H9 (cell line): ENCODE measurements around the gene HK2. TPM values are rescaled to one million over a fixed set of nuclear protein-coding genes. Genes with fewer than 3 reads are reported as not detected.
"Not testable (repeated sequence)": the region's sequence is repeated elsewhere in the genome, so short reads cannot be mapped to it uniquely, and the experiment has no call there.

Experiments used
- DNase-seq: peaks from one replicate; pipeline ENCODE4 v3.0.0-alpha.2; 2017
- H2AFZ ChIP-seq: one replicate; pipeline ENCODE4 v1.6.1; 2013; ENCODE audit warnings: mild to moderate bottlenecking, low read length, control low read depth, moderate library complexity
- H2AK5ac ChIP-seq: 2 replicates; pipeline ENCODE4 v1.6.1; 2013; ENCODE audit warnings: low read length, control low read depth, mixed read lengths; ENCODE audit not compliant: insufficient read length
- H2BK120ac ChIP-seq: one replicate; pipeline ENCODE4 v1.6.1; 2013; ENCODE audit warnings: low read depth, mild to moderate bottlenecking, low read length, control low read depth, inconsistent platforms; ENCODE audit not compliant: poor library complexity, severe bottlenecking
- H2BK12ac ChIP-seq: 2 replicates; pipeline ENCODE4 v1.6.1; 2013; ENCODE audit warnings: low read length, control low read depth, mixed read lengths, low read depth; ENCODE audit not compliant: insufficient read length
- H2BK15ac ChIP-seq: 2 replicates; pipeline ENCODE4 v1.6.1; 2013; ENCODE audit warnings: low read depth, low read length, control low read depth
- H2BK20ac ChIP-seq: one replicate; pipeline ENCODE4 v1.6.1; 2013; ENCODE audit warnings: low read depth, mild to moderate bottlenecking, low read length, control low read depth, inconsistent platforms; ENCODE audit not compliant: poor library complexity, severe bottlenecking
- H2BK5ac ChIP-seq: 2 replicates; pipeline ENCODE4 v1.6.1; 2013; ENCODE audit warnings: low read length, control low read depth, mixed read lengths; ENCODE audit not compliant: insufficient read length
- H3K14ac ChIP-seq: 2 replicates; pipeline ENCODE4 v1.6.1; 2013; ENCODE audit warnings: low read length, control low read depth; ENCODE audit not compliant: insufficient read depth
- H3K18ac ChIP-seq: 2 replicates; pipeline ENCODE4 v1.6.1; 2013; ENCODE audit warnings: low read depth, mild to moderate bottlenecking, mixed read lengths, low read length, control low read depth; ENCODE audit not compliant: insufficient read length
- H3K23ac ChIP-seq: 2 replicates; pipeline ENCODE4 v1.6.1; 2013; ENCODE audit warnings: low read length, control low read depth, mixed read lengths, low read depth; ENCODE audit not compliant: insufficient read length
- H3K23me2 ChIP-seq: 2 replicates; pipeline ENCODE4 v1.6.1; 2013; ENCODE audit warnings: low read depth, mild to moderate bottlenecking, mixed read lengths, low read length, control low read depth; ENCODE audit not compliant: insufficient read length, poor library complexity, severe bottlenecking
- H3K27ac ChIP-seq: 2 replicates; pipeline ENCODE4 v1.5.1; 2013; ENCODE audit warnings: low read length, control low read depth, mixed read lengths, low read depth; ENCODE audit not compliant: insufficient read length
- H3K27me3 ChIP-seq: 2 replicates; pipeline ENCODE4 v1.6.1; 2013; ENCODE audit warnings: low read length, control low read depth, inconsistent platforms; ENCODE audit not compliant: insufficient read depth
- H3K4ac ChIP-seq: 2 replicates; pipeline ENCODE4 v1.6.1; 2013; ENCODE audit warnings: low read depth, mild to moderate bottlenecking, control low read depth, inconsistent platforms, low read length, moderate library complexity
- H3K4me1 ChIP-seq: 2 replicates; pipeline ENCODE4 v1.6.1; 2013; ENCODE audit warnings: low read length, control low read depth, inconsistent platforms; ENCODE audit not compliant: insufficient read depth
- H3K4me2 ChIP-seq: 2 replicates; pipeline ENCODE4 v1.6.1; 2013; ENCODE audit warnings: low read length, control low read depth, mixed read lengths; ENCODE audit not compliant: insufficient read length, insufficient read depth
- H3K56ac ChIP-seq: 2 replicates; pipeline ENCODE4 v1.6.1; 2013; ENCODE audit warnings: low read depth, mild to moderate bottlenecking, mixed read lengths, low read length, control low read depth; ENCODE audit not compliant: insufficient read length
- H3K79me1 ChIP-seq: 2 replicates; pipeline ENCODE4 v1.6.1; 2013; ENCODE audit warnings: low read depth, mild to moderate bottlenecking, moderate library complexity, low read length, control low read depth, inconsistent platforms; ENCODE audit not compliant: insufficient read depth, poor library complexity, severe bottlenecking
- H3K79me2 ChIP-seq: 2 replicates; pipeline ENCODE4 v1.6.1; 2013; ENCODE audit warnings: low read length, control low read depth, inconsistent platforms; ENCODE audit not compliant: insufficient read depth
- H3K9ac ChIP-seq: 2 replicates; pipeline ENCODE4 v1.6.1; 2013; ENCODE audit warnings: low read length, control low read depth, mixed read lengths; ENCODE audit not compliant: insufficient read length; ENCODE audit errors: extremely low read depth
- H3K9me3 ChIP-seq: one replicate; pipeline ENCODE4 v1.6.1; 2013; ENCODE audit warnings: low read depth, low read length, inconsistent platforms; ENCODE audit not compliant: control insufficient read depth
- H3T11ph ChIP-seq: one replicate; pipeline ENCODE4 v1.6.1; 2013; ENCODE audit warnings: mild to moderate bottlenecking, low read length, control low read depth, inconsistent platforms
- H4K20me1 ChIP-seq: one replicate; pipeline ENCODE4 v1.6.1; 2013; ENCODE audit not compliant: control insufficient read depth, insufficient read length, insufficient read depth
- H4K5ac ChIP-seq: 2 replicates; pipeline ENCODE4 v1.6.1; 2013; ENCODE audit warnings: low read depth, mild to moderate bottlenecking, mixed read lengths, low read length, control low read depth; ENCODE audit not compliant: insufficient read length
- H4K8ac ChIP-seq: replicated peaks from 2 replicates; pipeline ENCODE4 v1.6.1; 2013; ENCODE audit warnings: low read length, control low read depth, mixed read lengths, low read depth; ENCODE audit not compliant: insufficient read length
- H4K91ac ChIP-seq: 2 replicates; pipeline ENCODE4 v1.6.1; 2013; ENCODE audit warnings: low read depth, mild to moderate bottlenecking, moderate library complexity, mixed read lengths, low read length, control low read depth; ENCODE audit not compliant: insufficient read length
- H3K27ac Mint-ChIP-seq, 3 experiments: 2 replicates in 2 of 3; 3 replicates in 1 of 3; pipeline ENCODE4 v1.8.0; 2020 to 2021; ENCODE audit warnings: mixed read lengths in 3 of 3, mild to moderate bottlenecking in 1 of 3, moderate library complexity in 1 of 3
- H3K27me3 Mint-ChIP-seq: 2 replicates; pipeline ENCODE4 v1.8.0; 2021; ENCODE audit warnings: low read depth, mild to moderate bottlenecking, moderate library complexity, mixed read lengths
- H3K36me3 Mint-ChIP-seq, 3 experiments: 2 replicates in 2 of 3; 3 replicates in 1 of 3; pipeline ENCODE4 v1.8.0; 2020 to 2021; ENCODE audit warnings: low read depth in 3 of 3, mixed read lengths in 3 of 3; ENCODE audit not compliant: insufficient read depth in 1 of 3
- H3K4me1 Mint-ChIP-seq, 2 experiments: 2 replicates each; pipeline ENCODE4 v1.8.0; 2020; ENCODE audit warnings: mixed read lengths in 2 of 2
- H3K4me3 Mint-ChIP-seq, 2 experiments: 2 replicates in 1 of 2; 3 replicates in 1 of 2; pipeline ENCODE4 v1.8.0; 2020 to 2021; ENCODE audit warnings: mild to moderate bottlenecking in 2 of 2, mixed read lengths in 2 of 2, moderate library complexity in 1 of 2
- H3K9me3 Mint-ChIP-seq, 2 experiments: 2 replicates in 1 of 2; 3 replicates in 1 of 2; pipeline ENCODE4 v1.8.0; 2020; ENCODE audit warnings: mild to moderate bottlenecking in 2 of 2, mixed read lengths in 2 of 2, moderate library complexity in 1 of 2
- CTCF ChIP-seq: fragments of 200-600 bp; sonication (generic); conservative IDR thresholded peaks from 3 replicates; pipeline ENCODE4 v1.8.0; 2021; ENCODE audit warnings: antibody characterized with exemption, mild to moderate bottlenecking
- WGBS: extraction: QIAGEN DNeasy Blood & Tissue Kit; methylation state at CpG from one replicate; pipeline ENCODE4 v1.1.7; 2013; ENCODE audit warnings: missing lambda C conversion rate, low lambda C conversion rate, mixed read lengths; ENCODE audit not compliant: insufficient read length; ENCODE audit errors: extremely low coverage; 5-methylcytosine and 5-hydroxymethylcytosine counted together
- total RNA-seq: library from RNA; stranded (reverse); gene quantifications from 2 replicates; pipeline ENCODE4 v1.2.1, GENCODE V29; 2021

Gene HK2
- total RNA-seq, 1 experiment from 2014 or later = 54.3 TPM

DNA sequence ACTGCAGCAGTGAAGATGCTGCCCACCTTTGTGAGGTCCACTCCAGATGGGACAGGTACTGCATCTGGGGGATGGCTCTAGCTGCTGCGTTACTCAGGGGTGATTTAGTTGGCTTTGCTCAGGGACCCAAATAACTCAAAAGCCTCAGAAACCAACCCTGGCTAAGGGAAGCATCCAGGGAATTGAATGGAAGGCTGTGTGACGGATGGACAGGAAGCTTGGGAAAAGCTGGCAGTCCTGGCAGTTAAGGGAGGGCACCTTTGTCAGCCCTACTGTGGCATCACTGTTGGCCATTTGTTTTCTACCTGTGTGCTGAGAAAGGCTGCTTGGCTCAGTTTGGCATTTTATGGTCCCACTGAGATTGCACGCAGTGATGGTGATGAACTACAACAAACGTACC is 20.5 kb downstream of the HK2 start:
- Histone ChIP-seq H2BK15ac (no peak overlapping the region), H2AK5ac (no peak overlapping the region), H4K91ac (no peak overlapping the region), H3K79me2 (peaks cover 23% of the 10 kb centered on the region; the same call in 1 of the 2 replicates), H3K4me2 (no peak overlapping the region), H4K5ac (no peak overlapping the region), H3T11ph (no peak overlapping the region), H3K18ac (no peak overlapping the region), H2AFZ (no peak overlapping the region), H2BK5ac (no peak overlapping the region), H2BK120ac (no peak overlapping the region), H4K8ac (no peak overlapping the region), H3K56ac (no peak overlapping the region), H3K79me1 (peaks cover 15% of the 10 kb centered on the region), H3K4ac (no peak overlapping the region), H3K23ac (no peak overlapping the region), H3K14ac (no peak overlapping the region), H3K27me3 (no peaks in the 10 kb centered on the region), H3K9ac (no peak overlapping the region), H2BK20ac (no peak overlapping the region), H4K20me1 (no peaks in the 10 kb centered on the region), H3K4me1 (peaks cover 15% of the 10 kb centered on the region; the same call in 1 of the 2 replicates), H3K9me3 (no peaks in the 10 kb centered on the region), H3K23me2 (no peaks in the 10 kb centered on the region), H3K27ac (no peak overlapping the region), H2BK12ac (no peak overlapping the region)
- peaks cover 33 to 54% (median 52%) of the 10 kb centered on the region in 3 experiments; a peak in 6 of 7 replicates for H3K36me3 Mint-ChIP-seq
- H3K27ac Mint-ChIP-seq = peak overlapping the region in 1 of 3 experiments; percentile 89; a peak in 1 of 7 replicates
- peaks cover 38 to 39% of the 10 kb centered on the region in 2 experiments for H3K4me1 Mint-ChIP-seq
- no peak for DNase-seq
- no CpG with 5 or more reads among the region's 4 CpGs for WGBS
- TF ChIP-seq CTCF = no peak
- no peak overlapping the region for H3K4me3 Mint-ChIP-seq
- no peaks in the 10 kb centered on the region for H3K9me3 Mint-ChIP-seq
- H3K27me3 Mint-ChIP-seq = no peaks in the 10 kb centered on the region

- peaks cover 33 to 56% (median 55%) of the 10 kb centered on the region in 3 experiments; a peak in 6 of 7 replicates for H3K36me3 Mint-ChIP-seq
- H3K27ac ChIP-seq, H4K20me1 ChIP-seq: not testable (repeated sequence)
Measured at GRCh38 chr2:74855114-74855707, 21.3 kb downstream of the HK2 start.

More at GRCh38 chr2:74855114-74855707, 21.3 kb downstream of the HK2 start:
- H3K4me2 ChIP-seq, H4K91ac ChIP-seq, H3K4ac ChIP-seq, H2BK120ac ChIP-seq, H4K5ac ChIP-seq, H2AFZ ChIP-seq, H2BK20ac ChIP-seq, H3K18ac ChIP-seq, H2BK12ac ChIP-seq, H3K4me3 Mint-ChIP-seq, DNase-seq, H2BK15ac ChIP-seq, H3T11ph ChIP-seq, H3K14ac ChIP-seq, H3K4me1 ChIP-seq, H3K9me3 Mint-ChIP-seq, H2BK5ac ChIP-seq, H2AK5ac ChIP-seq, H3K23me2 ChIP-seq, H3K23ac ChIP-seq, H3K56ac ChIP-seq, H3K27me3 ChIP-seq, H3K9me3 ChIP-seq, H3K27me3 Mint-ChIP-seq, H3K9ac ChIP-seq, H4K8ac ChIP-seq: not testable (repeated sequence)
- H3K79me1 ChIP-seq = peaks cover 15% of the 10 kb centered on the region
- Mint-ChIP-seq H3K4me1 (peaks cover 31 to 32% of the 10 kb centered on the region in 2 experiments), H3K27ac (peak overlapping the region in 2 of 3 experiments; percentile 27 to 56; a peak in 2 of 7 replicates)
- H3K79me2 ChIP-seq = peaks cover 18% of the 10 kb centered on the region; the same call in 1 of the 2 replicates
- whole genome bisulfite sequencing = no CpG with 5 or more reads among the region's 16 CpGs
